ENCODE data around the gene UPF2. TPM values are rescaled to one million over a fixed set of nuclear protein-coding genes. Genes with fewer than 3 reads are reported as not detected.

Gene UPF2
- total RNA-seq, 1 donor from 2014 or later, result 16.4 TPM

GRCh38 chr10:12055732-12056131 is 13.1 kb upstream of the UPF2 start:
- DNase-seq, result no peak
- TF ChIP-seq CTCF (IDR thresholded peaks at IDR 0.05; ENCODE audit: partially characterized antibody, unreplicated experiment), result no peak
- Mint-ChIP-seq H3K4me3 (ENCODE audit: unreplicated experiment) (no peak overlapping the region), H3K4me1 (ENCODE audit: low read depth, unreplicated experiment) (no peaks in the 10 kb centered on the region), H3K27ac (ENCODE audit: unreplicated experiment) (no peak overlapping the region), H3K36me3 (ENCODE audit: unreplicated experiment) (no peaks in the 10 kb centered on the region), H3K27me3 (ENCODE audit: unreplicated experiment) (peaks cover 3% of the 10 kb centered on the region), H3K9me3 (ENCODE audit: unreplicated experiment) (peaks cover 2% of the 10 kb centered on the region)

GRCh38 chr10:12051241-12051640 is 8.6 kb upstream of the UPF2 start:
- peaks cover 2% of the 10 kb centered on the region for H3K4me1 Mint-ChIP-seq (ENCODE audit: low read depth, unreplicated experiment)
- peaks cover 5% of the 10 kb centered on the region for H3K9me3 Mint-ChIP-seq (ENCODE audit: unreplicated experiment)
- no peak for TF ChIP-seq CTCF (IDR thresholded peaks at IDR 0.05; ENCODE audit: partially characterized antibody, unreplicated experiment)
- H3K36me3 Mint-ChIP-seq (ENCODE audit: unreplicated experiment), result no peaks in the 10 kb centered on the region
- H3K4me3 Mint-ChIP-seq (ENCODE audit: unreplicated experiment), result no peak overlapping the region
- H3K27ac Mint-ChIP-seq (ENCODE audit: unreplicated experiment), result no peak overlapping the region
- DNase-seq, result no peak
- peaks cover 3% of the 10 kb centered on the region for H3K27me3 Mint-ChIP-seq (ENCODE audit: unreplicated experiment)

GRCh38 chr10:12050528-12050927 is 7.9 kb upstream of the UPF2 start:
- Mint-ChIP-seq H3K4me1 (ENCODE audit: low read depth, unreplicated experiment) (peaks cover 2% of the 10 kb centered on the region), H3K27me3 (ENCODE audit: unreplicated experiment) (peaks cover 3% of the 10 kb centered on the region), H3K27ac (ENCODE audit: unreplicated experiment) (no peak overlapping the region), H3K36me3 (ENCODE audit: unreplicated experiment) (no peaks in the 10 kb centered on the region), H3K9me3 (ENCODE audit: unreplicated experiment) (peaks cover 3% of the 10 kb centered on the region), H3K4me3 (ENCODE audit: unreplicated experiment) (no peak overlapping the region)
- no peak for DNase-seq
- no peak for TF ChIP-seq CTCF (IDR thresholded peaks at IDR 0.05; ENCODE audit: partially characterized antibody, unreplicated experiment)

- TF ChIP-seq CTCF (IDR thresholded peaks at IDR 0.05; ENCODE audit: partially characterized antibody, unreplicated experiment), result no peak
- no peaks in the 10 kb centered on the region for H3K36me3 Mint-ChIP-seq (ENCODE audit: unreplicated experiment)
- H3K27ac Mint-ChIP-seq (ENCODE audit: unreplicated experiment), result no peak overlapping the region
Observed at GRCh38 chr10:12048547-12048946, 5.9 kb upstream of the UPF2 start.

GRCh38 chr10:12045596-12045995 is 3.0 kb upstream of the UPF2 start:
- no peak overlapping the region for H3K27ac Mint-ChIP-seq (ENCODE audit: unreplicated experiment)
- peaks cover 2% of the 10 kb centered on the region for H3K27me3 Mint-ChIP-seq (ENCODE audit: unreplicated experiment)
- H3K4me1 Mint-ChIP-seq (ENCODE audit: low read depth, unreplicated experiment), result peaks cover 5% of the 10 kb centered on the region

More at GRCh38 chr10:12048547-12048946, 5.9 kb upstream of the UPF2 start:
- DNase-seq, result no peak
- Mint-ChIP-seq H3K4me1 (ENCODE audit: low read depth, unreplicated experiment) (peaks cover 2% of the 10 kb centered on the region), H3K27me3 (ENCODE audit: unreplicated experiment) (no peaks in the 10 kb centered on the region), H3K9me3 (ENCODE audit: unreplicated experiment) (peaks cover 3% of the 10 kb centered on the region), H3K4me3 (ENCODE audit: unreplicated experiment) (no peak overlapping the region)

More at GRCh38 chr10:12045596-12045995, 3.0 kb upstream of the UPF2 start:
- Mint-ChIP-seq H3K36me3 (ENCODE audit: unreplicated experiment) (no peaks in the 10 kb centered on the region), H3K4me3 (ENCODE audit: unreplicated experiment) (no peak overlapping the region), H3K9me3 (ENCODE audit: unreplicated experiment) (peaks cover 9% of the 10 kb centered on the region)
- DNase-seq, result no peak
- no peak for TF ChIP-seq CTCF (IDR thresholded peaks at IDR 0.05; ENCODE audit: partially characterized antibody, unreplicated experiment)

Measured in glutamatergic neuron (in vitro differentiated cells).